HepG2 (cell line): ENCODE measurements around the gene MYO5A.

Experiments used
- CTCF ChIP-seq: sonication (generic); formaldehyde crosslinking; IDR thresholded peaks from 2 replicates; pipeline ENCODE4 v1.5.0; 2020; ENCODE audit warnings: mild to moderate bottlenecking, missing genetic modification reagents, moderate library complexity
- GATA4 ChIP-seq: sonication (generic); IDR thresholded peaks from 2 replicates; pipeline ENCODE4 v1.6.1; 2016; ENCODE audit warnings: antibody characterized with exemption, low read depth, borderline replicate concordance
- HBP1 ChIP-seq: IDR thresholded peaks from 2 replicates; pipeline ENCODE4 v1.6.1; 2016; ENCODE audit warnings: low read depth, control low read depth
- MAZ ChIP-seq, 2 experiments: sonication (generic) in 1 of 2; formaldehyde crosslinking in 1 of 2; IDR thresholded peaks; 2 replicates each; pipeline versions ENCODE4 v1.5.0 to v1.6.1; 2012 to 2020; ENCODE audit warnings: low read depth in 2 of 2, mild to moderate bottlenecking in 2 of 2, borderline replicate concordance in 1 of 2, improper control_type of control experiment in 1 of 2, low read length in 1 of 2, missing genetic modification reagents in 1 of 2, moderate library complexity in 1 of 2
- MED13 ChIP-seq: sonication (generic); formaldehyde crosslinking; IDR thresholded peaks from 2 replicates; pipeline ENCODE4 v1.5.0; 2020; ENCODE audit warnings: missing genetic modification reagents
- POLR2A ChIP-seq, 2 experiments: IDR thresholded peaks; 2 replicates each; pipeline ENCODE4 v1.6.1; 2011; ENCODE audit warnings: low read depth in 2 of 2, low read length in 2 of 2, mild to moderate bottlenecking in 1 of 2, moderate library complexity in 1 of 2; ENCODE audit not compliant: insufficient read depth in 1 of 2
- SUZ12 ChIP-seq: fragments of 150-350 bp; IDR thresholded peaks from 2 replicates; pipeline ENCODE4 v1.6.1; 2014; ENCODE audit warnings: low read depth, low read length
- TCF12 ChIP-seq, 2 experiments: fragments of 450-650 bp in 1 of 2; sonication (generic) in 1 of 2; formaldehyde crosslinking in 1 of 2; IDR thresholded peaks; 2 replicates each; pipeline versions ENCODE4 v1.6.1 to v1.8.0; 2017 to 2022; ENCODE audit warnings: antibody characterized with exemption in 1 of 2, mild to moderate bottlenecking in 1 of 2, missing genetic modification reagents in 1 of 2, moderate library complexity in 1 of 2
- ZFX ChIP-seq: sonication (generic); formaldehyde crosslinking; IDR thresholded peaks from 2 replicates; pipeline ENCODE4 v1.4.0; 2020; ENCODE audit warnings: mild to moderate bottlenecking, low read depth, missing genetic modification reagents, moderate library complexity
- ZNF121 ChIP-seq: sonication (generic); formaldehyde crosslinking; IDR thresholded peaks from 2 replicates; pipeline ENCODE4 v1.5.0; 2020; ENCODE audit warnings: mild to moderate bottlenecking, missing genetic modification reagents
- TF ChIP-seq, protein P1 (sequence below): sonication (generic); formaldehyde crosslinking; IDR thresholded peaks from 2 replicates; pipeline ENCODE4 v1.8.0; 2022; ENCODE audit warnings: missing genetic modification reagents, low read depth, mild to moderate bottlenecking, borderline replicate concordance

GRCh38 chr15:52480990-52481389 lies 47.7 kb downstream of the MYO5A start:
- TF ChIP-seq, protein P1, sequence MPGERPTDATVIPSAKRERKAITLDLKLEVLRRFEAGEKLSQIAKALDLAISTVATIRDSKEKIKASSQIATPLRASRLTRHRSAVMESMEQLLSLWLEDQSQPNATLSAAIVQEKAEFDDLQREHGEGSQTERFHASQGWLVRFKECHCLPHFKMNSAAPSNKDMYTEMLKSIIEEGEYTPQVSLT (CRISPR knock-in tag) = no peak
- no peak for TF ChIP-seq SUZ12
- TF ChIP-seq MED13 = no peak
- no peak for TF ChIP-seq HBP1 (CRISPR knock-in tag)
- no peak for TF ChIP-seq GATA4
- no peak for TF ChIP-seq ZFX
- no peak for TF ChIP-seq MAZ (IDR thresholded peaks at IDR 0.05; ENCODE audit: borderline replicate concordance, low read depth, low read length)
- no peak for TF ChIP-seq MAZ (CRISPR knock-in tag; IDR thresholded peaks at IDR 0.05; ENCODE audit: low read depth)
- TF ChIP-seq POLR2A (IDR thresholded peaks at IDR 0.05; ENCODE audit: insufficient read depth in 1 of 2, low read depth in 2 of 2, low read length in 2 of 2) = no peak
- TF ChIP-seq TCF12 (IDR thresholded peaks at IDR 0.05) = no peak
- TF ChIP-seq TCF12 (CRISPR knock-in tag; IDR thresholded peaks at IDR 0.05) = no peak
- TF ChIP-seq CTCF (CRISPR knock-in tag) = no peak
- TF ChIP-seq ZNF121 (CRISPR knock-in tag) = no peak
